B cell (primary cell): ENCODE data around the gene SLC25A26.

Experiments
- EZH2 ChIP-seq: IDR thresholded peaks from 2 replicates; pipeline ENCODE4 v1.6.1; 2012; ENCODE audit warnings: borderline replicate concordance, low read depth, mild to moderate bottlenecking, moderate library complexity, low read length; ENCODE audit not compliant: insufficient read depth, poor library complexity, severe bottlenecking
- TF ChIP-seq, protein P1 (sequence below): fragments of 200-600 bp; IDR thresholded peaks from one replicate; pipeline ENCODE4 v1.8.0; 2022; ENCODE audit warnings: antibody characterized with exemption, mild to moderate bottlenecking

DNA sequence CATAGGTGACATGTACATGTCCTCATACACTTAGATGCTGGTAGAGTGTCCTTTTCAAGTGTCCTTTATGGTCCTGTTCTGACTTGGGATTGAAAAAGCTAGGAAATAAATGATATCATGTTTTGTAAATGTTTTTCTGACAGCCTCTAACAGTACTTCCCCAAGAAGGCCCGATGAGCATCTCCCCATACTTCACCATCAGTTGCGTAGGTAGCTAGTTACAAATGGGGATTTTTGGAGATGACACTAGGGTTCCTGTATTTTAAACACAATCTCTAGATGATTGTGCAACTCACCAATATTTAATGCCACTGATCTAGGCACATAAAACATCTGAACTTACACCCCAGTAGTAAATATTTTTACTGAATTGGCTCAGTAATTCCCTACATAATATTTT lies 27.8 kb downstream of the SLC25A26 start:
- TF ChIP-seq, protein P1, sequence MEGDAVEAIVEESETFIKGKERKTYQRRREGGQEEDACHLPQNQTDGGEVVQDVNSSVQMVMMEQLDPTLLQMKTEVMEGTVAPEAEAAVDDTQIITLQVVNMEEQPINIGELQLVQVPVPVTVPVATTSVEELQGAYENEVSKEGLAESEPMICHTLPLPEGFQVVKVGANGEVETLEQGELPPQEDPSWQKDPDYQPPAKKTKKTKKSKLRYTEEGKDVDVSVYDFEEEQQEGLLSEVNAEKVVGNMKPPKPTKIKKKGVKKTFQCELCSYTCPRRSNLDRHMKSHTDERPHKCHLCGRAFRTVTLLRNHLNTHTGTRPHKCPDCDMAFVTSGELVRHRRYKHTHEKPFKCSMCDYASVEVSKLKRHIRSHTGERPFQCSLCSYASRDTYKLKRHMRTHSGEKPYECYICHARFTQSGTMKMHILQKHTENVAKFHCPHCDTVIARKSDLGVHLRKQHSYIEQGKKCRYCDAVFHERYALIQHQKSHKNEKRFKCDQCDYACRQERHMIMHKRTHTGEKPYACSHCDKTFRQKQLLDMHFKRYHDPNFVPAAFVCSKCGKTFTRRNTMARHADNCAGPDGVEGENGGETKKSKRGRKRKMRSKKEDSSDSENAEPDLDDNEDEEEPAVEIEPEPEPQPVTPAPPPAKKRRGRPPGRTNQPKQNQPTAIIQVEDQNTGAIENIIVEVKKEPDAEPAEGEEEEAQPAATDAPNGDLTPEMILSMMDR: no peak
- TF ChIP-seq EZH2: no peak
